HCT116 (cell line): ENCODE results near the gene PROSER2. TPM values are rescaled to one million over a fixed set of nuclear protein-coding genes. Genes with fewer than 3 reads are reported as not detected.
"Not testable (repeated sequence)": the region's sequence is repeated elsewhere in the genome, so short reads cannot be mapped to it uniquely, and the experiment has no call there.

ENCODE experiments used
- ATAC-seq: fragments of 200-7000 bp; cut with Tn5 transposase; 2 replicates; pipeline ENCODE4 v1.9.1; 2020; ENCODE audit warnings: mild to moderate bottlenecking, moderate library complexity
- BruUV-seq: library from RNA; stranded (reverse); fragments of 400-500 nt; replicated peaks from 2 replicates; lab custom pipeline; 2021; lab: Mats Ljungman, UMichigan
- CTCF ChIA-PET: fragments of 300-600 bp; sonication (Branson Sonifier 250); formaldehyde crosslinking; loops from one replicate; lab custom pipeline; 2021; ENCODE audit warnings: antibody characterized with exemption; lab: Charles Lee
- POLR2A ChIA-PET: fragments of 300-600, 350-600 bp; sonication (Branson Sonifier 250); formaldehyde crosslinking; loops from one replicate; lab custom pipeline; 2021; ENCODE audit warnings: antibody characterized with exemption; lab: Charles Lee
- RAD21 ChIA-PET, 2 experiments: fragments of 300-600 bp; sonication (Branson Sonifier 250); formaldehyde crosslinking; loops; one replicate each; lab custom pipeline; 2023; ENCODE audit warnings: low total read pairs in 2 of 2; ENCODE audit not compliant: uncharacterized antibody in 2 of 2, unreplicated experiment in 2 of 2, low non-redundant PET in 1 of 2; lab: Charles Lee
- DNase-seq: peaks from one replicate; pipeline ENCODE4 v3.0.0-alpha.2; 2010; ENCODE audit warnings: low read depth, low spot score
- H2AFZ ChIP-seq: fragments of 200-600 bp; shearing (Covaris generic), sonication (generic); 2 replicates; pipeline ENCODE4 v1.6.1; 2017; ENCODE audit warnings: low read depth, mixed run types, mixed read lengths, antibody characterized with exemption, low read length; ENCODE audit not compliant: poor library complexity, severe bottlenecking
- H3K27ac ChIP-seq: 2 replicates; pipeline ENCODE4 v1.5.1; 2012; ENCODE audit warnings: low read depth, low read length
- H3K27me3 ChIP-seq: fragments of 200-600 bp; sonication (generic); 2 replicates; pipeline ENCODE4 v1.6.1; 2016; ENCODE audit warnings: mixed run types, low read length, mixed read lengths; ENCODE audit not compliant: insufficient read depth
- H3K36me3 ChIP-seq, 2 experiments: fragments of 200-500 bp in 1 of 2; fragments of 200-600 bp in 1 of 2; sonication (Bioruptor generic) in 1 of 2; sonication (generic) in 1 of 2; 2 replicates each; pipeline versions ENCODE4 v1.5.1 to v1.6.1; 2014 to 2016; ENCODE audit warnings: low read length in 2 of 2, inconsistent platforms in 1 of 2, mixed read lengths in 1 of 2, mixed run types in 1 of 2; ENCODE audit not compliant: insufficient read depth in 2 of 2, control insufficient read depth in 1 of 2
- H3K4me1 ChIP-seq, 2 experiments: fragments of 200-600 bp in 1 of 2; sonication (generic) in 1 of 2; 2 replicates each; pipeline versions ENCODE4 v1.5.1 to v1.6.1; 2012 to 2017; ENCODE audit warnings: low read length in 2 of 2, inconsistent platforms in 1 of 2, mild to moderate bottlenecking in 1 of 2, mixed read lengths in 1 of 2, mixed run types in 1 of 2, moderate library complexity in 1 of 2; ENCODE audit not compliant: insufficient read depth in 2 of 2, control insufficient read depth in 1 of 2
- H3K4me2 ChIP-seq: fragments of 200-600 bp; sonication (generic); 2 replicates; pipeline ENCODE4 v1.6.1; 2017; ENCODE audit warnings: mixed run types, low read length, mixed read lengths
- H3K4me3 ChIP-seq, 2 experiments: fragments of 200-600 bp in 1 of 2; sonication (generic) in 1 of 2; replicated peaks in 1 of 2; 2 replicates each; pipeline ENCODE4 v1.5.1; 2011 to 2016; ENCODE audit warnings: low read length in 2 of 2, control low read depth in 1 of 2, low read depth in 1 of 2, mild to moderate bottlenecking in 1 of 2, mixed read lengths in 1 of 2, mixed run types in 1 of 2
- H3K79me2 ChIP-seq: fragments of 200-600 bp; sonication (generic); 2 replicates; pipeline ENCODE4 v1.6.1; 2017; ENCODE audit warnings: mild to moderate bottlenecking, mixed run types, low read length, moderate library complexity, mixed read lengths; ENCODE audit not compliant: insufficient read depth
- H3K9ac ChIP-seq: fragments of 200-600 bp; sonication (generic); 2 replicates; pipeline ENCODE4 v1.6.1; 2016; ENCODE audit warnings: low read length, mixed read lengths
- H3K9me2 ChIP-seq: fragments of 200-600 bp; sonication (generic), shearing (Covaris generic); 2 replicates; pipeline ENCODE4 v1.6.1; 2017; ENCODE audit warnings: mixed run types, mild to moderate bottlenecking, moderate library complexity; ENCODE audit not compliant: insufficient read depth
- H3K9me3 ChIP-seq, 2 experiments: fragments of 200-500 bp in 1 of 2; fragments of 200-600 bp in 1 of 2; sonication (Bioruptor generic) in 1 of 2; sonication (generic) in 1 of 2; 2 replicates each; pipeline ENCODE4 v1.6.1; 2014 to 2017; ENCODE audit warnings: low read length in 2 of 2, mixed read lengths in 2 of 2, inconsistent platforms in 1 of 2, low read depth in 1 of 2, mild to moderate bottlenecking in 1 of 2, mixed run types in 1 of 2, moderate library complexity in 1 of 2; ENCODE audit not compliant: control insufficient read depth in 1 of 2, insufficient read depth in 1 of 2
- H4K20me1 ChIP-seq: fragments of 200-600 bp; sonication (generic), shearing (Covaris generic); 2 replicates; pipeline ENCODE4 v1.6.1; 2017; ENCODE audit warnings: mixed run types, mild to moderate bottlenecking, moderate library complexity; ENCODE audit not compliant: insufficient read depth
- CBX3 ChIP-seq: IDR thresholded peaks from 2 replicates; pipeline ENCODE4 v1.6.1; 2012; ENCODE audit warnings: low read depth
- POLR2A ChIP-seq: IDR thresholded peaks from 2 replicates; pipeline ENCODE4 v1.7.0; 2011; ENCODE audit warnings: borderline replicate concordance; ENCODE audit not compliant: insufficient read depth, insufficient read length; ENCODE audit errors: extremely low read depth
- TCF7L2 ChIP-seq: IDR thresholded peaks from 2 replicates; pipeline ENCODE4 v1.7.0; 2011; ENCODE audit warnings: borderline replicate concordance, inconsistent platforms; ENCODE audit not compliant: insufficient read depth, insufficient read length; ENCODE audit errors: extremely low read depth
- ZFX ChIP-seq: fragments of 450-650 bp; IDR thresholded peaks from 2 replicates; pipeline ENCODE4 v1.6.1; 2017
- ZNF274 ChIP-seq: fragments of 200-500 bp; sonication (Bioruptor generic); IDR thresholded peaks from 2 replicates; pipeline ENCODE4 v1.6.1; 2014; ENCODE audit warnings: mild to moderate bottlenecking, low read depth, low read length, inconsistent platforms
- intact Hi-C: fragments of 100-400 bp; cut with micrococcal nuclease; formaldehyde crosslinking; loops from 2 replicates; pipeline ENCODE4 v1.10.0; 2022
- total RNA-seq: library from RNA; stranded (reverse); gene quantifications from one replicate; pipeline ENCODE4 v1.2.1, GENCODE V29; 2021; ENCODE audit not compliant: unreplicated experiment
- TF ChIP-seq, protein P1 (sequence below): IDR thresholded peaks from 2 replicates; pipeline ENCODE4 v1.6.1; 2012

Gene PROSER2
- total RNA-seq, 1 experiment from 2014 or later, result 46.2 TPM

DNA sequence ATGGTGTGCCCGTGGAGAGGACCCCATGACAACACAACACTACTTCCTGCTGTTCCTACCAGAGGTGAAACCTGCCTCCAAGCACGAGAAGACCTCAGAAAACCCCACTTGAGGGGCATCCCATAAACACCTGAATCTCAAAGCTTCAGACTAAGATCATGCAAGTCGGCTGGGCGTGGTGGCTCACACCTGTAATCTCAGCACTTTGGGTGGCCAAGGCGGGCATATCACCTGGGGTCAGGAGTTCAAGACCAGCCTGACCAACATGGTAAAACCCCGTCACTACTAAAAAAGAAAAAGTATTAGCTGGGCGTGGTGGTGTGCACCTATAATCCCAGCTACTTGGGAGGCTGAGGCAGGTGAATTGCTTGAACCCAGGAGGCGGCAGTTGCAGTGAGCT is 66.1 kb downstream of the PROSER2 start:
- peaks cover 11 to 48% of the 10 kb centered on the region in 2 experiments for H3K4me1 ChIP-seq
- H3K79me2 ChIP-seq, H3K9me3 ChIP-seq, H3K27ac ChIP-seq, H3K4me3 ChIP-seq, H4K20me1 ChIP-seq, H3K9ac ChIP-seq, H3K36me3 ChIP-seq, H3K9me2 ChIP-seq, ATAC-seq, H2AFZ ChIP-seq, DNase-seq, H3K4me2 ChIP-seq, CTCF ChIA-PET, intact Hi-C loops, H3K27me3 ChIP-seq, BruUV-seq, RAD21 ChIA-PET: not testable (repeated sequence)
- POLR2A ChIA-PET, result interaction anchor here (1.7 kb wide), 1 partner anchor 9 kb away, joined by 3 read pairs; no protein-coding TSS in a partner anchor

- Histone ChIP-seq H4K20me1 (no peaks in the 10 kb centered on the region), H3K4me1 (peaks cover 6 to 30% of the 10 kb centered on the region in 2 experiments), H3K9me2 (no peaks in the 10 kb centered on the region), H3K36me3 (no peaks in the 10 kb centered on the region), H3K9me3 (no peaks in the 10 kb centered on the region), H2AFZ (no peak overlapping the region), H3K27ac (no peak overlapping the region), H3K79me2 (no peaks in the 10 kb centered on the region), H3K27me3 (no peaks in the 10 kb centered on the region), H3K4me3 (no peak overlapping the region), H3K9ac (no peak overlapping the region), H3K4me2 (no peak overlapping the region)
- POLR2A ChIA-PET, result no interaction called here
- no peak for DNase-seq
- BruUV-seq, result no TSS peak
- intact Hi-C loops, result no loop called here
- RAD21 ChIA-PET, result no interaction called here
- TF ChIP-seq, protein P1, sequence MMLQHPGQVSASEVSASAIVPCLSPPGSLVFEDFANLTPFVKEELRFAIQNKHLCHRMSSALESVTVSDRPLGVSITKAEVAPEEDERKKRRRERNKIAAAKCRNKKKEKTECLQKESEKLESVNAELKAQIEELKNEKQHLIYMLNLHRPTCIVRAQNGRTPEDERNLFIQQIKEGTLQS, result no peak
- TF ChIP-seq CBX3 (no peak), POLR2A (no peak), ZNF274 (no peak), ZFX (no peak), TCF7L2 (no peak)
- CTCF ChIA-PET, result no interaction called here
- no peak for ATAC-seq
Observed at GRCh38 chr10:11891776-11892486, 68.8 kb downstream of the PROSER2 start.
